Ishikawa (cell line): Measurements from ENCODE around the gene RASA3.

Experiments used
- CEBPB ChIP-seq: IDR thresholded peaks from 2 replicates; pipeline ENCODE4 v1.6.1; 2012
- CREB1 ChIP-seq: IDR thresholded peaks from 2 replicates; pipeline ENCODE4 v1.6.1; 2012; ENCODE audit warnings: low read depth
- EGR1 ChIP-seq: IDR thresholded peaks from 2 replicates; pipeline ENCODE4 v1.6.1; 2012
- EP300 ChIP-seq: IDR thresholded peaks from 2 replicates; pipeline ENCODE4 v1.6.1; 2012; ENCODE audit warnings: borderline replicate concordance
- FOXM1 ChIP-seq: IDR thresholded peaks from 2 replicates; pipeline ENCODE4 v1.6.1; 2012; ENCODE audit warnings: low read depth, borderline replicate concordance
- NFIC ChIP-seq: IDR thresholded peaks from 2 replicates; pipeline ENCODE4 v1.6.1; 2012
- RAD21 ChIP-seq: IDR thresholded peaks from 2 replicates; pipeline ENCODE4 v1.6.1; 2012; ENCODE audit warnings: low read depth
- TAF1 ChIP-seq: IDR thresholded peaks from 2 replicates; pipeline ENCODE4 v1.6.1; 2012; ENCODE audit warnings: low read depth, mild to moderate bottlenecking
- TCF12 ChIP-seq: IDR thresholded peaks from 2 replicates; pipeline ENCODE4 v1.6.1; 2012; ENCODE audit warnings: low read depth
- TEAD4 ChIP-seq: IDR thresholded peaks from 2 replicates; pipeline ENCODE4 v1.6.1; 2012
- YY1 ChIP-seq: IDR thresholded peaks from 2 replicates; pipeline ENCODE4 v1.6.1; 2012; ENCODE audit warnings: low read depth
- ZBTB7A ChIP-seq: IDR thresholded peaks from 2 replicates; pipeline ENCODE4 v1.6.1; 2012; ENCODE audit warnings: low read depth
- TF ChIP-seq, protein P1 (sequence below): IDR thresholded peaks from 2 replicates; pipeline ENCODE4 v1.6.1; 2012
- TF ChIP-seq, protein P2 (sequence below): IDR thresholded peaks from 2 replicates; pipeline ENCODE4 v1.6.1; 2012
- TF ChIP-seq, protein P3 (sequence below): IDR thresholded peaks from 2 replicates; pipeline ENCODE4 v1.6.1; 2012; ENCODE audit warnings: low read depth, mild to moderate bottlenecking

RASA3 gene

DNA sequence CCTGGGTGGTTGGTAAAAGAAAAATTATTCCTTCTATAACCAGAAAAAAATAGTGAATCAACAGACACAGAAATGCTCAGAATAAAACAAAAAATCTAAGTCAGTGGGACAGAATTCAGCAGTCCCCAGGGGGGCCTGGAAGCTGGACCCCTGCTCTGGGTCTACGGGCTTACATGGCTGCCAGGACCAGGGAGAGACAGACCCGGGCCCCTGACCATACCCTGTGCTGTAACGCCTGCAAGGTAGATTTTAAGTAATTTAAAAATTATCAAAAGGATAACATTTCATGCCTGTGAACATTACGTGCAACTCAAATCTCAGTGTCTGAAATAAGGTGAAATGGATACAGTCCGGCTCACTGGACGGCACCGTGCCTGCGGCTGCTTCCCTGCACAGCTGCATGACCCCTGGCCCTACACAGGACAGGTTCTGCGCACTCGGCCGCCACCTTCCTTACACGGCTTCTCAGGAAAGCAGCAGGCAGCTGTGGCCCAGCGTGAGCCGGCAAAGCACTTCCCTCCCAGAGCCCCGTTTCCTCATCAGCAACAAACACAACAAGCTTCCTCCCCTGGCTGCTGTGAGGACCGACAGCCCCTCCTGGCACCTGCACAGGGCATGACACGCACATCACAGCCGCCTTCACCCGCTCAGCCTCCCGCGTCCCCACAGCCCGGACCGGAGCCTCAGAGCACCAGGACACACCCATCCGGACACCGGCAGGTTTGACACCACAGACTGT is 22.2 kb downstream of the RASA3 start:
- peak; percentile 18; the same call in 1 of the 2 replicates for TF ChIP-seq RAD21
- TF ChIP-seq TAF1, result no peak

DNA sequence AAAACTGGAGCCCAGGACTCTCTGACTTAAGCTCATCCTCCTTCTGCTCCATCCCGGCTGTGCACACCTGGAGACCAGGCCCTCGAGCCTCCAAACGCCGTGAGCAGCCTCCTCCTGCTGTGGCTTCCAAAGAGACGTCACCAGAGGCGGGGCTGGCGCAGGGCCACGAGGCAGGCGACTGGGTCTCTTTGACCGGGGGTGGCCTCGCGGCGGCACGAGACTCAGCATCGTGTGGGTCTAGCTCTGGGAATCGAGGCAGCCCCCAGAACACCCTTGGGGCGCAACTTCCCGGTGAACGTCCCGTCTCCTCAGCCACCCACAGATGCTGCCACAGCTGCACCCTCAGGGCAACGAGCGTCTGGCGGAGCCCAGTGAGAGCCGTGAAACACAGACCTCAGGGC is 22.8 kb downstream of the RASA3 start:
- TF ChIP-seq RAD21, result no peak
- no peak for TF ChIP-seq TEAD4

DNA sequence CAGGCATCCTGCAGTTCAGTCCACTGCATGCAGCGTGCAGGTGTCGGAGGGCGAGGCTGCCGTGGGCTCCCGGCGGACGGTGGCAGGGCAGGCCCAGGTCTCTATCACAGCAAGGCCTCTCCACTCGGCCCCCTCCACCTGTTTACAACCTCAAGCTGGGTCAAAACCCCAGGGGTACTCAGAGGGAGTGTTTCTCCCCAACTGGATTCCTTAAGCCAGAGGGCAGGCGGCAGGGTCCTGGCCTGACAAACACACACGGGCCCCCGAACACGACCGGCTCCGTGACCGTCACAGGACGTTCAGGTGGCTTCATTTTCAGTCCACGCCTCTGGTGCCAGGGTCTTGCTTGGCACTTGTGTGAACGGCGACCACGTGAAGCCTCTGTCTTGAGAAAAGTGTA is 23.5 kb downstream of the RASA3 start:
- TF ChIP-seq TEAD4 (no peak), FOXM1 (no peak), YY1 (no peak), RAD21 (no peak), TCF12 (no peak), EP300 (no peak), TAF1 (no peak), ZBTB7A (no peak), CEBPB (no peak), CREB1 (no peak), EGR1 (no peak), NFIC (no peak)
- TF ChIP-seq, protein P1, sequence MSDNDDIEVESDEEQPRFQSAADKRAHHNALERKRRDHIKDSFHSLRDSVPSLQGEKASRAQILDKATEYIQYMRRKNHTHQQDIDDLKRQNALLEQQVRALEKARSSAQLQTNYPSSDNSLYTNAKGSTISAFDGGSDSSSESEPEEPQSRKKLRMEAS, result no peak
- TF ChIP-seq, protein P2, sequence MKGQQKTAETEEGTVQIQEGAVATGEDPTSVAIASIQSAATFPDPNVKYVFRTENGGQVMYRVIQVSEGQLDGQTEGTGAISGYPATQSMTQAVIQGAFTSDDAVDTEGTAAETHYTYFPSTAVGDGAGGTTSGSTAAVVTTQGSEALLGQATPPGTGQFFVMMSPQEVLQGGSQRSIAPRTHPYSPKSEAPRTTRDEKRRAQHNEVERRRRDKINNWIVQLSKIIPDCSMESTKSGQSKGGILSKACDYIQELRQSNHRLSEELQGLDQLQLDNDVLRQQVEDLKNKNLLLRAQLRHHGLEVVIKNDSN, result no peak
- TF ChIP-seq, protein P3, sequence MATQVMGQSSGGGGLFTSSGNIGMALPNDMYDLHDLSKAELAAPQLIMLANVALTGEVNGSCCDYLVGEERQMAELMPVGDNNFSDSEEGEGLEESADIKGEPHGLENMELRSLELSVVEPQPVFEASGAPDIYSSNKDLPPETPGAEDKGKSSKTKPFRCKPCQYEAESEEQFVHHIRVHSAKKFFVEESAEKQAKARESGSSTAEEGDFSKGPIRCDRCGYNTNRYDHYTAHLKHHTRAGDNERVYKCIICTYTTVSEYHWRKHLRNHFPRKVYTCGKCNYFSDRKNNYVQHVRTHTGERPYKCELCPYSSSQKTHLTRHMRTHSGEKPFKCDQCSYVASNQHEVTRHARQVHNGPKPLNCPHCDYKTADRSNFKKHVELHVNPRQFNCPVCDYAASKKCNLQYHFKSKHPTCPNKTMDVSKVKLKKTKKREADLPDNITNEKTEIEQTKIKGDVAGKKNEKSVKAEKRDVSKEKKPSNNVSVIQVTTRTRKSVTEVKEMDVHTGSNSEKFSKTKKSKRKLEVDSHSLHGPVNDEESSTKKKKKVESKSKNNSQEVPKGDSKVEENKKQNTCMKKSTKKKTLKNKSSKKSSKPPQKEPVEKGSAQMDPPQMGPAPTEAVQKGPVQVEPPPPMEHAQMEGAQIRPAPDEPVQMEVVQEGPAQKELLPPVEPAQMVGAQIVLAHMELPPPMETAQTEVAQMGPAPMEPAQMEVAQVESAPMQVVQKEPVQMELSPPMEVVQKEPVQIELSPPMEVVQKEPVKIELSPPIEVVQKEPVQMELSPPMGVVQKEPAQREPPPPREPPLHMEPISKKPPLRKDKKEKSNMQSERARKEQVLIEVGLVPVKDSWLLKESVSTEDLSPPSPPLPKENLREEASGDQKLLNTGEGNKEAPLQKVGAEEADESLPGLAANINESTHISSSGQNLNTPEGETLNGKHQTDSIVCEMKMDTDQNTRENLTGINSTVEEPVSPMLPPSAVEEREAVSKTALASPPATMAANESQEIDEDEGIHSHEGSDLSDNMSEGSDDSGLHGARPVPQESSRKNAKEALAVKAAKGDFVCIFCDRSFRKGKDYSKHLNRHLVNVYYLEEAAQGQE, result no peak

DNA sequence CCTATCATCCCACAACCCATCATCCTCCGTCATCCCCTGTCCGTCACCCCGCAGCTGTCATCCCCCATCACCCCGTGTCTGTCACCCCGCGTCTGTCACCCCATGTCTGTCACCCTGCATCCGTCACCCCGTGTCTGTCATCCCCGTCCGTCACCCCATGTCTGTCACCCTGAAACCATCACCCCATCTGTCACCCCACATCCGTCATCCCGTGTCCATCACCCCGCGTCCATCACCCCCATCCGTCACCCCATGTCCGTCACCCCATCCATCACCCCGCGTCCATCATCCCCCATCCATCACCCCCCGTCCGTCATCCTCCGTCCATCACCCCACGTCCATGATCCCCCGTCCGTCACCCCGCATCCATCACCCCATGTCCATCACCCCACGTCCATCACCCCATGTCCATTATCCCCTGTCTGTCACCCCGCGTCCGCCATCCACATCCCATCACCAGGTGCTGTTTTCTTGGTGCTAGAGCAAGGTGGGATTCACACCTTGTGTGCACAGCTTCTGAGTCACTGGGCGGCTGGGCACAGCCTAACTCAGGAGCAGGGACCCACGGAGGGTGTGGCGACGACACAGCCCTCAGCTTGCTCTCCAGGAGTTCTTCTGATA is 24.2 kb downstream of the RASA3 start:
- TF ChIP-seq CEBPB (no peak), TAF1 (no peak), YY1 (no peak), TCF12 (no peak), ZBTB7A (no peak), TEAD4 (no peak), EGR1 (no peak), RAD21 (no peak), FOXM1 (no peak), NFIC (no peak)
- TF ChIP-seq, protein P3, result no peak

DNA sequence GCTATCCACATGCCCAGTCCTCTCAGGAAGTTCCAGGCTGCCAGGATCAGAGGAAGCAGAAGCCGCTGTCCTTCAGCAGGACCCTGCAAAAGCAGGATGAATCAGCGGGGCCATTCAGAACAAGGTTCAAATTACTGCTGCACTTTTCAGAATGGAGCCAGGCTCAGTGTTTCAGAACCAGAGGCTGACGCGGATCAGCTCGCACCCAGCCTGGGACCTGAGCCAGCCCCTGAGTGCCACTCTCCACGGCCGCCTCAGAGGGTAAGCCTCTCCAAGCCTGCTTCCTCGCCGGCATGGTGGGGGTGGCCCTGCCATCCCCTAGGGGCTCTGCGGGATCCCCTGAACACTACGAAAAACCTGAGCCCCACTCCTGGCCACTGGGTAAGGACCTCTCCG is 24.7 kb downstream of the RASA3 start:
- no peak for TF ChIP-seq FOXM1
- TF ChIP-seq CREB1, result no peak
- TF ChIP-seq TEAD4, result no peak
- no peak for TF ChIP-seq NFIC
- TF ChIP-seq, protein P1, result no peak
- TF ChIP-seq TAF1, result no peak
- no peak for TF ChIP-seq EP300
- TF ChIP-seq YY1, result no peak
- no peak for TF ChIP-seq CEBPB
- no peak for TF ChIP-seq EGR1
- TF ChIP-seq, protein P3, result no peak
- no peak for TF ChIP-seq ZBTB7A
- TF ChIP-seq, protein P2, result no peak
- TF ChIP-seq RAD21, result no peak
- TF ChIP-seq TCF12, result no peak
